Gastrocnemius medialis (tissue), 4 donors: ENCODE results near the gene CCDC88A. TPM values are rescaled to one million over a fixed set of nuclear protein-coding genes. Genes with fewer than 3 reads are reported as not detected.

Experiments
- ATAC-seq, 2 donors: fragments of 150-250 bp; one replicate each; pipeline ENCODE4 v1.9.1; 2016
- DNase-seq, 2 donors: peaks; one replicate each; pipeline ENCODE4 v3.0.0-alpha.2; 2019
- H3K27ac ChIP-seq, 4 donors: fragments of 200-600 bp; sonication (generic); 1 replicate in 1 of 4; 2 replicates in 3 of 4; pipeline ENCODE4 v1.5.1; 2016 to 2018; ENCODE audit warnings: mild to moderate bottlenecking in 2 of 4, moderate library complexity in 1 of 4
- H3K27me3 ChIP-seq, 3 donors: fragments of 200-600 bp; sonication (generic) in 2 of 3; 1 replicate in 1 of 3; 2 replicates in 2 of 3; pipeline versions ENCODE4 v1.5.1 to v1.6.0; 2016 to 2019; ENCODE audit warnings: mild to moderate bottlenecking in 1 of 3, moderate library complexity in 1 of 3
- H3K36me3 ChIP-seq, 2 donors: fragments of 200-600 bp; sonication (generic) in 1 of 2; one replicate each; pipeline ENCODE4 v1.5.1; 2017 to 2018
- H3K4me1 ChIP-seq, 2 donors: fragments of 200-600 bp; sonication (generic) in 1 of 2; one replicate each; pipeline ENCODE4 v1.5.1; 2016 to 2017; ENCODE audit warnings: mild to moderate bottlenecking in 2 of 2
- H3K4me3 ChIP-seq, 4 donors: fragments of 200-600 bp; sonication (generic) in 3 of 4; 1 replicate in 1 of 4; 2 replicates in 3 of 4; pipeline ENCODE4 v1.5.1; 2016 to 2019; ENCODE audit warnings: mild to moderate bottlenecking in 2 of 4
- H3K9me3 ChIP-seq, 3 donors: fragments of 200-600 bp; sonication (generic) in 2 of 3; 1 replicate in 1 of 3; 2 replicates in 2 of 3; pipeline ENCODE4 v1.5.1; 2016 to 2019
- POLR2A ChIP-seq, 2 donors: fragments of 450-650 bp; IDR thresholded peaks; one replicate each; pipeline ENCODE4 v1.6.1; 2017; ENCODE audit warnings: antibody characterized with exemption in 2 of 2, mild to moderate bottlenecking in 2 of 2, moderate library complexity in 2 of 2
- in situ Hi-C, 4 donors: fragments of 200-750 bp; cut with MboI; loops; one replicate each; pipeline versions ENCODE4 v1.15.0 to v1.8.0; 2017; ENCODE audit warnings: low sequenced_read_pairs in 4 of 4
- intact Hi-C: fragments of 100-400 bp; cut with DNase I; formaldehyde crosslinking; loops from one replicate; pipeline ENCODE4 v1.15.1; 2023; ENCODE audit warnings: low total_unique reads
- total RNA-seq, 4 donors: library from RNA; depleted of rRNA; stranded (reverse); fragments of >200 nt; gene quantifications; one replicate each; pipeline versions ENCODE4 v1.1.0 to v1.2.3, GENCODE V29; 2016
- TF ChIP-seq, protein P1 (sequence below), 5 experiments: fragments of 450-650 bp in 3 of 5; fragments of 200-600 bp in 2 of 5; sonication (generic) in 2 of 5; IDR thresholded peaks in 4 of 5; conservative IDR thresholded peaks in 1 of 5; 1 replicate in 4 of 5; 2 replicates in 1 of 5; pipeline ENCODE4 v1.5.1; 2016 to 2019; ENCODE audit warnings: antibody characterized with exemption in 5 of 5, mild to moderate bottlenecking in 3 of 5, moderate library complexity in 3 of 5

The CCDC88A gene
- total RNA-seq, 4 donors from 2014 or later = 12.9 to 28.7 (median 19.4) TPM

- peak overlapping the region; percentile 91 to 99 (median 96) for H3K4me3 ChIP-seq
- intact Hi-C loops (loop anchor here (2.0 to 5.0 kb wide), 6 partner anchors 54 to 198 kb away; partner anchors contain the start of genes CFAP36, CLHC1, MTIF2 and PPP4R3B), in situ Hi-C loops (loop anchor here in 1 of 4 donors (25.0 kb wide), 1 partner anchor 382 kb away; no protein-coding TSS in a partner anchor)
- no peaks in the 10 kb centered on the region for H3K36me3 ChIP-seq
- DNase-seq (peak; percentile 5 to 17), ATAC-seq (peak; percentile 31 to 41)
- H3K4me1 ChIP-seq = peaks cover 23 to 27% of the 10 kb centered on the region in 2 donors
- H3K27ac ChIP-seq = peak overlapping the region; percentile 89 to 94 (median 91)
- H3K9me3 ChIP-seq = no peaks in the 10 kb centered on the region
- no peak for TF ChIP-seq POLR2A (IDR thresholded peaks at IDR 0.05)
- no peaks in the 10 kb centered on the region for H3K27me3 ChIP-seq
Measured at GRCh38 chr2:55419233-55419678, 400 bp downstream of the CCDC88A start.

DNA sequence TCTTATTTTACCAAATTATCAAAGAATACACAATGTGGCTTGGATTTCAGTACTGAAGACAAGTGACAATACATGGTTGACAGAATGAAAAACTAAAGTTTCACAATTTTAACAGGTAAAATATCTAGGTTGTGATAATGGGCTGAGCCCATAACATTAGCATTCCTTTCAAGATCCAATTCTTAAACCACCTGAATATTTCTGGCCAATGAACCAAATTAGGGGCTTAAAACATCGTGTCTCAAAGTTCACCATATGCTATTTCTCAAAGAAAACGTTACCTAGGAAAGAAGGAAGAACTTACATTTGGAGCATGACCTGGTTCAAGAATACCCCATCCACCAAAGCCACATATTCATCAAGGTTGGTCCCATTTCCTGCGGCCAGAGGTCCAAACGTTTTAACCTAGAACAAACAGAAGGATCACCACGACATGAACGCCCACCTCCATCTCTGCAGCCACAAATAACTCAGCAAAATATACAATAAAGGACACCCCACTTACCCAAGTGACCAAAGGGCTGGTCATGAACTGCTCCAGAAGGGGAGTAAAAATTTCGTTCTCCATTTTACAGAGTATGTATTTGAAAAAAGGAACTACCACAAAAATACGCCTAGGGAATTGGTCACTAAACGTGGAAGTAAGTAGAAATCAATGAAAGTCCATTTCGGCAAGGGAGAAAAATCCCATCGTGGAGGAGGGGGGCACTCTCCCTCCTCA lies 984 bp downstream of the CCDC88A start:
- peaks cover 23 to 27% of the 10 kb centered on the region in 2 donors for H3K4me1 ChIP-seq

DNA sequence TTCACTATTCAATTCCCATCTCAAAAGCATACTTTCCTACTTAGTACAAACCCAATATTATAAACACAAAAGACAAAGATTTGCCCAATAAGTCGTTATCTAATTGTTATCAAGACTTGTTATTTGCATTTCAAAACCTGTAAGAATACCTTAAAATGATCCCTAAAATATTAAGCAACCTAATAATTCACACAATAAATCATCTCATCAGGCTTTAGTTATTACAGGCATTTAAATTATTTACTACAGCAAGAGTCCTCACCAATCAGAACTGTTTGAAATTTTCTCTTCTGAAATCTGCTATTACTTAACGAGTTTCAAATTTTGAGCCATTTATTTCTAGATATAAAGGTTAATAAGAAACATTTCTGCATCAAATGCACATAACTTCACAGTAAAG lies 1.6 kb downstream of the CCDC88A start:
- H3K27me3 ChIP-seq = no peaks in the 10 kb centered on the region
- TF ChIP-seq, protein P1, sequence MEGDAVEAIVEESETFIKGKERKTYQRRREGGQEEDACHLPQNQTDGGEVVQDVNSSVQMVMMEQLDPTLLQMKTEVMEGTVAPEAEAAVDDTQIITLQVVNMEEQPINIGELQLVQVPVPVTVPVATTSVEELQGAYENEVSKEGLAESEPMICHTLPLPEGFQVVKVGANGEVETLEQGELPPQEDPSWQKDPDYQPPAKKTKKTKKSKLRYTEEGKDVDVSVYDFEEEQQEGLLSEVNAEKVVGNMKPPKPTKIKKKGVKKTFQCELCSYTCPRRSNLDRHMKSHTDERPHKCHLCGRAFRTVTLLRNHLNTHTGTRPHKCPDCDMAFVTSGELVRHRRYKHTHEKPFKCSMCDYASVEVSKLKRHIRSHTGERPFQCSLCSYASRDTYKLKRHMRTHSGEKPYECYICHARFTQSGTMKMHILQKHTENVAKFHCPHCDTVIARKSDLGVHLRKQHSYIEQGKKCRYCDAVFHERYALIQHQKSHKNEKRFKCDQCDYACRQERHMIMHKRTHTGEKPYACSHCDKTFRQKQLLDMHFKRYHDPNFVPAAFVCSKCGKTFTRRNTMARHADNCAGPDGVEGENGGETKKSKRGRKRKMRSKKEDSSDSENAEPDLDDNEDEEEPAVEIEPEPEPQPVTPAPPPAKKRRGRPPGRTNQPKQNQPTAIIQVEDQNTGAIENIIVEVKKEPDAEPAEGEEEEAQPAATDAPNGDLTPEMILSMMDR (IDR thresholded peaks at IDR 0.05 in 4 of 5, conservative IDR thresholded peaks at IDR 0.05 in 1 of 5) = no peak
- no peak for TF ChIP-seq POLR2A (IDR thresholded peaks at IDR 0.05)
- no peaks in the 10 kb centered on the region for H3K36me3 ChIP-seq
- H3K4me1 ChIP-seq = peaks cover 23 to 27% of the 10 kb centered on the region in 2 donors
- no peak for ATAC-seq
- intact Hi-C loops = loop anchor here (2.0 to 5.0 kb wide), 6 partner anchors 53 to 199 kb away; partner anchors contain the start of genes CFAP36, CLHC1, MTIF2 and PPP4R3B
- no peaks in the 10 kb centered on the region for H3K9me3 ChIP-seq
- DNase-seq = no peak
- in situ Hi-C loops = loop anchor here in 1 of 4 donors (25.0 kb wide), 1 partner anchor 381 kb away; no protein-coding TSS in a partner anchor
- peak overlapping the region; percentile 91 to 99 (median 96) for H3K4me3 ChIP-seq
- peak overlapping the region; percentile 5 to 94 (median 90) for H3K27ac ChIP-seq

More for the DNA sequence above, 984 bp downstream of the CCDC88A start:
- Histone ChIP-seq H3K27ac (peak overlapping the region; percentile 89 to 94 (median 91)), H3K36me3 (no peaks in the 10 kb centered on the region), H3K27me3 (no peaks in the 10 kb centered on the region), H3K9me3 (no peaks in the 10 kb centered on the region), H3K4me3 (peak overlapping the region; percentile 91 to 99 (median 96))
- intact Hi-C loops = loop anchor here (2.0 to 5.0 kb wide), 6 partner anchors 54 to 198 kb away; partner anchors contain the start of genes CFAP36, CLHC1, MTIF2 and PPP4R3B
- ATAC-seq = no peak
- in situ Hi-C loops = loop anchor here in 1 of 4 donors (25.0 kb wide), 1 partner anchor 381 kb away; no protein-coding TSS in a partner anchor
- DNase-seq = no peak
- TF ChIP-seq, protein P1 (IDR thresholded peaks at IDR 0.05 in 4 of 5, conservative IDR thresholded peaks at IDR 0.05 in 1 of 5) = no peak
- no peak for TF ChIP-seq POLR2A (IDR thresholded peaks at IDR 0.05)

DNA sequence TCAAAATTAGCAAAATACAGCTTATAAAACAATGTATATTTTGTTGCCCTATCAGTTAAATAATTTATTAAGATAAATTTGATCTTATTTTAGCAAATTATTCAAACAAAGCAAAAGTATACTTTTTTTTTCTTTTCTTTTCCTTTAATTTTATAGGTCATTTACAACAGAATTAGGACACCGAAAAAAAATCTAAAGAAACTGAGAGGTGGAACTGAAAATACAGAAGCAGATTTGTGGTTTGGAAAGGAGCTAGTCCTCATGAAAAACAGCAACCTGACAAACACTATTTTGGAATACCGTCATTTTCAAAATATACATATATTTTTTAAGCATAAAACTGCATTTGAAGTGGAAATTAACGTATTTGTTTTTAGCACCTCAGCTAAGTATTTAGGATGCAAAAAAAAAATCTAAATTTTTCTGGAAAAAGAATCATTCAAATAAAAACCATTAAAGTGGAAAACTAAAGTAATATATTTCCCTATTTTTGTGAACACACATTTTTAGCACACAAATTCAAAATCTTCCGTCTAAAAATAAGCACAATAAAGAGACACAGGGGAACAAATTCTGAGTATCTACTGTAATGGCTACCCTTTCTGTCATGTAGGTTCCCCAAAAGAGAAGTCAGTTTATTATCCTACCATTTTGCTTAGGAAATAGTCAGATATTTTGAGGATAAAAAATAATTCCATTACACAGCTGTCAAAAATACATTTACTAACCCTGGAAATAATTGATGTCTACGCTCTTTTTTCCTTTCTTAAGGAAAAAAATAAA lies 2.7 kb downstream of the CCDC88A start:
- intact Hi-C loops = loop anchor here (5.0 kb wide), 3 partner anchors 135 to 185 kb away; partner anchors contain the start of genes CLHC1, MTIF2 and RPS27A
- Histone ChIP-seq H3K4me1 (peaks cover 23 to 27% of the 10 kb centered on the region in 2 donors), H3K36me3 (no peaks in the 10 kb centered on the region), H3K4me3 (peak overlapping the region in 1 of 4 donors; percentile 91), H3K9me3 (no peaks in the 10 kb centered on the region), H3K27me3 (no peaks in the 10 kb centered on the region), H3K27ac (no peak overlapping the region)
- in situ Hi-C loops = loop anchor here in 1 of 4 donors (25.0 kb wide), 1 partner anchor 380 kb away; no protein-coding TSS in a partner anchor
- DNase-seq = no peak
- TF ChIP-seq, protein P1 (IDR thresholded peaks at IDR 0.05 in 4 of 5, conservative IDR thresholded peaks at IDR 0.05 in 1 of 5) = no peak
- no peak for TF ChIP-seq POLR2A (IDR thresholded peaks at IDR 0.05)
- ATAC-seq = no peak
